Measurements from ENCODE around the gene KRT15.

Gene KRT15

GRCh38 chr17:41476866-41477815 lies 41.5 kb downstream of the KRT15 start:
- WGBS (ENCODE audit: insufficient coverage), result 94% methylated on average over 12 of the region's 22 CpGs
- ChIA-PET POLR2A (no interaction called here), CTCF (no interaction called here)
- Histone ChIP-seq H3K9me3 (ENCODE audit: control extremely low read depth in 1 of 5, control insufficient read depth in 4 of 5, insufficient read depth in 2 of 5, low read depth in 1 of 5, low read length in 4 of 5) (peaks cover 0 to 4% (median 2%) of the 10 kb centered on the region in 5 experiments), H3K4me1 (ENCODE audit: control extremely low read depth in 1 of 4, control insufficient read depth in 4 of 4, insufficient read depth in 4 of 4, low read length in 3 of 4) (no peaks in the 10 kb centered on the region), H3K36me3 (ENCODE audit: control insufficient read depth in 4 of 4, insufficient read depth in 4 of 4, low read length in 3 of 4) (no peaks in the 10 kb centered on the region), H3K27ac (ENCODE audit: insufficient read depth in 1 of 2, low read depth in 1 of 2, low read length in 2 of 2, poor library complexity in 1 of 2, severe bottlenecking in 2 of 2) (no peak overlapping the region), H3K4me3 (ENCODE audit: control insufficient read depth in 1 of 7, extremely low read depth in 1 of 7, insufficient read depth in 4 of 7, low read depth in 2 of 7, low read length in 6 of 7) (no peak overlapping the region), H3K27me3 (replicated peaks in 2 of 5; ENCODE audit: control insufficient read depth in 4 of 5, insufficient read depth in 5 of 5, low read length in 4 of 5) (peaks cover 0 to 2% (median 0%) of the 10 kb centered on the region in 5 experiments)
- DNase-seq, result no peak

GRCh38 chr17:41475421-41475820 lies 43.3 kb downstream of the KRT15 start:
- Histone ChIP-seq H3K27me3 (replicated peaks in 2 of 5; ENCODE audit: control insufficient read depth in 4 of 5, insufficient read depth in 5 of 5, low read length in 4 of 5) (peaks cover 0 to 1% (median 0%) of the 10 kb centered on the region in 5 experiments), H3K9me3 (ENCODE audit: control extremely low read depth in 1 of 5, control insufficient read depth in 4 of 5, insufficient read depth in 2 of 5, low read depth in 1 of 5, low read length in 4 of 5) (peaks cover 0 to 15% (median 4%) of the 10 kb centered on the region in 5 experiments), H3K27ac (ENCODE audit: insufficient read depth in 1 of 2, low read depth in 1 of 2, low read length in 2 of 2, poor library complexity in 1 of 2, severe bottlenecking in 2 of 2) (no peak overlapping the region), H3K36me3 (ENCODE audit: control insufficient read depth in 4 of 4, insufficient read depth in 4 of 4, low read length in 3 of 4) (no peaks in the 10 kb centered on the region), H3K4me1 (ENCODE audit: control extremely low read depth in 1 of 4, control insufficient read depth in 4 of 4, insufficient read depth in 4 of 4, low read length in 3 of 4) (no peaks in the 10 kb centered on the region), H3K4me3 (ENCODE audit: control insufficient read depth in 1 of 7, extremely low read depth in 1 of 7, insufficient read depth in 4 of 7, low read depth in 2 of 7, low read length in 6 of 7) (no peak overlapping the region)
- ChIA-PET CTCF (no interaction called here), POLR2A (no interaction called here)
- WGBS (ENCODE audit: insufficient coverage), result 95% methylated on average over 3 of the region's 4 CpGs
- DNase-seq, result no peak

- WGBS (ENCODE audit: insufficient coverage), result 82% methylated on average over 7 of the region's 8 CpGs
- CTCF ChIA-PET, result no interaction called here
- Histone ChIP-seq H3K27me3 (replicated peaks in 2 of 5; ENCODE audit: control insufficient read depth in 4 of 5, insufficient read depth in 5 of 5, low read length in 4 of 5) (peaks cover 0 to 1% (median 0%) of the 10 kb centered on the region in 5 experiments), H3K4me3 (ENCODE audit: control insufficient read depth in 1 of 7, extremely low read depth in 1 of 7, insufficient read depth in 4 of 7, low read depth in 2 of 7, low read length in 6 of 7) (no peak overlapping the region), H3K4me1 (ENCODE audit: control extremely low read depth in 1 of 4, control insufficient read depth in 4 of 4, insufficient read depth in 4 of 4, low read length in 3 of 4) (no peaks in the 10 kb centered on the region), H3K9me3 (ENCODE audit: control extremely low read depth in 1 of 5, control insufficient read depth in 4 of 5, insufficient read depth in 2 of 5, low read depth in 1 of 5, low read length in 4 of 5) (peaks cover 0 to 15% (median 4%) of the 10 kb centered on the region in 5 experiments), H3K27ac (ENCODE audit: insufficient read depth in 1 of 2, low read depth in 1 of 2, low read length in 2 of 2, poor library complexity in 1 of 2, severe bottlenecking in 2 of 2) (no peak overlapping the region), H3K36me3 (ENCODE audit: control insufficient read depth in 4 of 4, insufficient read depth in 4 of 4, low read length in 3 of 4) (no peaks in the 10 kb centered on the region)
- DNase-seq, result no peak
- POLR2A ChIA-PET, result no interaction called here
Measured at GRCh38 chr17:41474863-41475262, 43.8 kb downstream of the KRT15 start.

GRCh38 chr17:41468346-41468745 lies 50.3 kb downstream of the KRT15 start:
- H3K27me3 ChIP-seq (replicated peaks in 2 of 5; ENCODE audit: control insufficient read depth in 4 of 5, insufficient read depth in 5 of 5, low read length in 4 of 5), result peaks cover 0 to 6% (median 2%) of the 10 kb centered on the region in 5 experiments
- ChIA-PET CTCF (no interaction called here), POLR2A (no interaction called here)
- no peak for DNase-seq
- H3K4me1 ChIP-seq (ENCODE audit: control extremely low read depth in 1 of 4, control insufficient read depth in 4 of 4, insufficient read depth in 4 of 4, low read length in 3 of 4), result no peaks in the 10 kb centered on the region
- H3K27ac ChIP-seq (ENCODE audit: insufficient read depth in 1 of 2, low read depth in 1 of 2, low read length in 2 of 2, poor library complexity in 1 of 2, severe bottlenecking in 2 of 2), result no peak overlapping the region
- H3K4me3 ChIP-seq (ENCODE audit: control insufficient read depth in 1 of 7, extremely low read depth in 1 of 7, insufficient read depth in 4 of 7, low read depth in 2 of 7, low read length in 6 of 7), result no peak overlapping the region
- H3K36me3 ChIP-seq (ENCODE audit: control insufficient read depth in 4 of 4, insufficient read depth in 4 of 4, low read length in 3 of 4), result no peaks in the 10 kb centered on the region
- peaks cover 1 to 25% (median 11%) of the 10 kb centered on the region in 5 experiments for H3K9me3 ChIP-seq (ENCODE audit: control extremely low read depth in 1 of 5, control insufficient read depth in 4 of 5, insufficient read depth in 2 of 5, low read depth in 1 of 5, low read length in 4 of 5)

GRCh38 chr17:41467561-41467960 lies 51.1 kb downstream of the KRT15 start:
- no peaks in the 10 kb centered on the region for H3K36me3 ChIP-seq (ENCODE audit: control insufficient read depth in 4 of 4, insufficient read depth in 4 of 4, low read length in 3 of 4)
- ChIA-PET POLR2A (no interaction called here), CTCF (no interaction called here)
- no peaks in the 10 kb centered on the region for H3K4me1 ChIP-seq (ENCODE audit: control extremely low read depth in 1 of 4, control insufficient read depth in 4 of 4, insufficient read depth in 4 of 4, low read length in 3 of 4)
- H3K27ac ChIP-seq (ENCODE audit: insufficient read depth in 1 of 2, low read depth in 1 of 2, low read length in 2 of 2, poor library complexity in 1 of 2, severe bottlenecking in 2 of 2), result no peak overlapping the region
- H3K4me3 ChIP-seq (ENCODE audit: control insufficient read depth in 1 of 7, extremely low read depth in 1 of 7, insufficient read depth in 4 of 7, low read depth in 2 of 7, low read length in 6 of 7), result no peak overlapping the region
- peaks cover 0 to 6% (median 2%) of the 10 kb centered on the region in 5 experiments for H3K27me3 ChIP-seq (replicated peaks in 2 of 5; ENCODE audit: control insufficient read depth in 4 of 5, insufficient read depth in 5 of 5, low read length in 4 of 5)
- 71% methylated on average over 4 of the region's 4 CpGs for whole genome bisulfite sequencing (ENCODE audit: insufficient coverage)
- H3K9me3 ChIP-seq (ENCODE audit: control extremely low read depth in 1 of 5, control insufficient read depth in 4 of 5, insufficient read depth in 2 of 5, low read depth in 1 of 5, low read length in 4 of 5), result peaks cover 1 to 25% (median 8%) of the 10 kb centered on the region in 5 experiments
- DNase-seq, result no peak

- no peaks in the 10 kb centered on the region for H3K36me3 ChIP-seq (ENCODE audit: control insufficient read depth in 4 of 4, insufficient read depth in 4 of 4, low read length in 3 of 4)
- no peak for DNase-seq
- peaks cover 1 to 23% (median 8%) of the 10 kb centered on the region in 5 experiments for H3K9me3 ChIP-seq (ENCODE audit: control extremely low read depth in 1 of 5, control insufficient read depth in 4 of 5, insufficient read depth in 2 of 5, low read depth in 1 of 5, low read length in 4 of 5)
- H3K27ac ChIP-seq (ENCODE audit: insufficient read depth in 1 of 2, low read depth in 1 of 2, low read length in 2 of 2, poor library complexity in 1 of 2, severe bottlenecking in 2 of 2), result no peak within 1 kb of the TSS
- no peak within 1 kb of the TSS for H3K4me3 ChIP-seq (ENCODE audit: control insufficient read depth in 1 of 7, extremely low read depth in 1 of 7, insufficient read depth in 4 of 7, low read depth in 2 of 7, low read length in 6 of 7)
- ChIA-PET CTCF (no interaction called here), POLR2A (no interaction called here)
- no peaks in the 10 kb centered on the region for H3K4me1 ChIP-seq (ENCODE audit: control extremely low read depth in 1 of 4, control insufficient read depth in 4 of 4, insufficient read depth in 4 of 4, low read length in 3 of 4)
- H3K27me3 ChIP-seq (replicated peaks in 2 of 5; ENCODE audit: control insufficient read depth in 4 of 5, insufficient read depth in 5 of 5, low read length in 4 of 5), result peaks cover 0 to 6% (median 2%) of the 10 kb centered on the region in 5 experiments
- 99% methylated on average over 10 of the region's 14 CpGs for WGBS (ENCODE audit: insufficient coverage)
Measured at GRCh38 chr17:41466988-41467387, 51.7 kb downstream of the KRT15 start, which contains the start of gene KRT32. TSS of gene KRT32 (minus strand) at chr17:41467386. CDS start at chr17:41467325, 61 bp downstream.

- DNase-seq, result no peak
- H3K36me3 ChIP-seq (ENCODE audit: control insufficient read depth in 4 of 4, insufficient read depth in 4 of 4, low read length in 3 of 4), result no peaks in the 10 kb centered on the region
- peaks cover 0 to 12% (median 4%) of the 10 kb centered on the region in 5 experiments for H3K9me3 ChIP-seq (ENCODE audit: control extremely low read depth in 1 of 5, control insufficient read depth in 4 of 5, insufficient read depth in 2 of 5, low read depth in 1 of 5, low read length in 4 of 5)
- WGBS (ENCODE audit: insufficient coverage), result 86% methylated on average over 6 of the region's 6 CpGs
- ChIA-PET CTCF (interaction anchor here (0.7 kb wide), 1 partner anchor 147 kb away, joined by 3 read pairs; no protein-coding TSS in a partner anchor), POLR2A (no interaction called here)
- no peak overlapping the region for H3K27ac ChIP-seq (ENCODE audit: insufficient read depth in 1 of 2, low read depth in 1 of 2, low read length in 2 of 2, poor library complexity in 1 of 2, severe bottlenecking in 2 of 2)
- peaks cover 0 to 6% (median 2%) of the 10 kb centered on the region in 5 experiments for H3K27me3 ChIP-seq (replicated peaks in 2 of 5; ENCODE audit: control insufficient read depth in 4 of 5, insufficient read depth in 5 of 5, low read length in 4 of 5)
- H3K4me3 ChIP-seq (ENCODE audit: control insufficient read depth in 1 of 7, extremely low read depth in 1 of 7, insufficient read depth in 4 of 7, low read depth in 2 of 7, low read length in 6 of 7), result no peak overlapping the region
- H3K4me1 ChIP-seq (ENCODE audit: control extremely low read depth in 1 of 4, control insufficient read depth in 4 of 4, insufficient read depth in 4 of 4, low read length in 3 of 4), result no peaks in the 10 kb centered on the region
Measured at GRCh38 chr17:41464682-41465081, 54.0 kb downstream of the KRT15 start.

Measured in common myeloid progenitor, CD34-positive (primary cell).